Measurements from ENCODE around the gene TMEM256. TPM values are rescaled to one million over a fixed set of nuclear protein-coding genes. Genes with fewer than 3 reads are reported as not detected.

Gene TMEM256
- total and polyA plus RNA-seq, 2 of the 8 experiments (the other 6 are each of a cell fraction or from before 2014, with no cell fraction given): 97.0 to 350 TPM

DNA sequence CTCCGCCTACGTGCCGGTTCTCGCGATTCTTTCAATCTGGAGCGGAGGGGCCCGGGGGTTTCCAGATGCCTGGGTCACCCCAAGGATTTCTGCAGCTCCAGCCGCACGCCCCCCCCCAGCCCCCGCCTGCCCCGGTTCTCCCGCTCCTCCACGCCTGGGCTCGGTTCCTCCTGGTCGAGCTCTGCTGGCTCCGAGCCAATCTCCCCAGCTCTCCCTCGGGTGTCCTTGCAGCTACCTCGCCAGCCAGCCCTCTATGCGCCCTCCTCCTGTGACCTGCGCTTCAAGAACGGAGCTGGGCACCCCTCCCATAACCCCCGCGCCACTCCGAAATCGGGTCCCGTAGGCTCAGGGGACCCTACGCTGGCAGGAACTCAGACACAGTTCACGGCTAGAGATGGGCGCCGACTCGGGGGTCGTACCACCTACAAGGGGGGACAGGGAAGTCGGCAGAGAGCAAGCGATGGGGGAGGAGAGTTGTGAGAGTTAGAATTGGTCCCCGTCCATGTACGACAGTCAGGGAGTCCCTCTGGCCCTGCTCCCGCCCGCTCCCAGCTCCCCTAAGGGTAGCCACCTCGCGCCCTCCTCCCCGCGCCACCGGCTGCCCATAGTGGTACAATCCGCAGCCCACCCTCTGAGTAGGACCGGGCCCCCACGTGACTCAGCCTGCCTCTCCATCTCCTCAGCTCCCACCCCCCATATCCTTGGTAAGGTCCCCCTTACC lies 36.4 kb upstream of the TMEM256 start (continued):
- TF ChIP-seq USF2 (IDR thresholded peaks at IDR 0.05; ENCODE audit: low read length) (peak; percentile 87), FOSL1 (IDR thresholded peaks at IDR 0.05; ENCODE audit: insufficient read depth, low read depth, low read length) (no peak), KDM4A (IDR thresholded peaks at IDR 0.05; ENCODE audit: low read depth, low read length, severe bottlenecking) (no peak), NANOG (IDR thresholded peaks at IDR 0.05; ENCODE audit: insufficient read depth, low read depth, low read length, poor library complexity, severe bottlenecking) (no peak), ATF3 (IDR thresholded peaks at IDR 0.05; ENCODE audit: insufficient read depth, low read depth, low read length) (peak; percentile 72; the same call in 1 of the 2 replicates), TAF1 (IDR thresholded peaks at IDR 0.05; ENCODE audit: low read depth, low read length) (peak; percentile 34; the same call in 1 of the 2 replicates), SP1 (IDR thresholded peaks at IDR 0.05; ENCODE audit: low read depth, low read length) (no peak), ZNF274 (IDR thresholded peaks at IDR 0.05; ENCODE audit: borderline replicate concordance, extremely low read depth, low read length) (no peak), CREB1 (IDR thresholded peaks at IDR 0.05) (no peak; the same call in 1 of the 2 replicates), RNF2 (IDR thresholded peaks at IDR 0.05; ENCODE audit: borderline replicate concordance, low read depth, low read length, missing control alignments, poor library complexity, severe bottlenecking) (no peak), HDAC6 (IDR thresholded peaks at IDR 0.05; ENCODE audit: low read depth, low read length) (no peak)

Measured in H1 (cell line).